Activated T-cell treated with anti-CD3 and anti-CD28 coated beads for 24 hours (primary cell): Measurements from ENCODE around the gene ASPSCR1.
"Not testable (repeated sequence)": the region's sequence is repeated elsewhere in the genome, so short reads cannot be mapped to it uniquely, and the experiment has no call there.

Experiments used
- DNase-seq: peaks from one replicate; pipeline ENCODE4 v3.0.0-alpha.2; 2020; ENCODE audit warnings: low read depth

ASPSCR1 gene

DNA sequence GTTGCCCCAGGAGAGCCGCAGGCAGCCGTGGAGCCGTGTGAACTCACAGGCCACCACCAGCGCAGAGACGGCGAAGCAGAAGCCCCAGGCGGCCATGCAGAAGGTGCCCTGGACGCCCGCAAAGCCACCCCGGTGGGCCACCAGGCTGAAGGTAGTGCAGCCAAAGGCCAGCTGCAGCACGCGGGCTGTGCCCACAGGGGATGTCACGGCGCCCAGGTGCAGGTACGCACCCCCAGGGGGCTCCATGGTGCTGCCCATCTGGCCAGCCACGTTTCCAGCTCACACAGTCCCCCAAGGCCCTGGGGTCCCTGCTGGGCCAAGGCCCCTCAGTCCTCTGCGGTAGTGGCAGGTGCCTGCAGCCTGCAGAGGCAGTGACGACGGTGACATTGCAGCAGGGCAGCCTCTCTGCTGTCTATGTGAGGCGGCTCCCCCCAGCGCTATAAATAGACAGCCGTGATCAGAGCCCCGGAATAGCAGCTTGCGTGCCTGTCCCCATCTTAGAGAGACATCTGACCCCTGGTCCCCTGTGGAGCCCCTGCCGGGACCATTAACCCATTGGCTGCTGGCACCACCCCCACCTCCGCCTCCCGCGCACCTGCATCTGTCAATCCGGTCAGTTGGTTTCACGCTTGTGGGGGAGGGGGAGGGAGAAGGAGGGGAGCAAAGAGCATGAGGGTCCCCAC is 35.8 kb upstream of the ASPSCR1 start:
- DNase-seq = no peak

DNA sequence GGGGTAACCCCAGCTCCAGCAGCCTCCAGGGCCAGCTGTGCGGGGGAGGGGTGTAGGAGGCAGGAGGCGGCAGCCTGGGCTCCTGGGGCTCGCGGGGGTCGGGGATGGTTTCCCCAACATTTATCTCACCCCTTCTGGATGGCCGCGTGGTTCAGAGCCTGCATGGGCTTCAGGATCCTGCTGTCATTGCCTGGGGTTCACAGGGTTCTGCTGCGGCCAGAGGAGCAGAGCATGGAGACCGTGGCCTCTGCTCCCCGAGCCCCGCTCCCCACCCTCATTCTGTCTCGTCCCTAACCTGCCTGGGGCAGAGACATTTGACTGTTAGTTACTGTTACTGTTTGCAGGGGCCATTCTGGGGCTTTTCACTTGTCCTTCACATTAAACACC is 35.3 kb upstream of the ASPSCR1 start:
- DNase-seq = no peak

DNA sequence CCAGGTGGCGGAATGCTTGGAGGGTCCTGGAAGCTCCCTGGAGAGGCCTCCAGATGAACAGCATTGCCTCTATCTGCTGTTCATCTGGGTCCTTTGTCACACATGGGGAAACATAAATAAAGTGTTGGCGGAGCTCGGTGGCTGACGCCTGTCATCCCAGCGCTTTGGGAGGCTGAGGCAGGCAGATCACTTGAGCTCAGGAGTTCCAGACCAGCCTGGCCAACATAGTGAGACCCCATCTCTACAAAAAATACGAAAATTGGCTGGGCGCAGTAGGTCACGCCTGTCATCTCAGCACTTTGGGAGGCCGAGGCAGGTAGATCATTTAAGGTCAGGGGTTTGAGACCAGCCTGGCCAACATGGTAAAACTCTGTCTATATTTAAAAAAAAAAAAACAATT is 32.6 kb upstream of the ASPSCR1 start:
- no peak for DNase-seq

DNA sequence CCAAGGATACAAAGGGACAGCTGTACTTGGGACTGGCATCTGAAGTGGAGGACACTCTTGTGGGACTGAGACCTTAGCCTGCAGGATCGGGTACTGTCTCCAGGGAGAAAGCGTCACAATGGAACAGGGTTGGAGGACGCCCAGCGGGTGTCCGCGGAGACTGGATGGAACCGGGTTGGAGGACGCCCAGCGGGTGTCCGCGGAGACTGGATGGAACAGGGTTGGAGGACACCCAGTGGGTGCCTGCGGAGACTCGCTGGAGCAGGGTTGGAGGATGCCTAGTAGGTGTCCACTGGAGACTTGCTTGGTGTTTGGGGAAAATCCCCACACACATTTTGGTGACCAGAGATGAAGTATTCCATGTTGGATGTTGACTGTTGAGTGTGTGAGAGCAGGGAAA is 30.2 kb upstream of the ASPSCR1 start, which contains the start of gene MYADML2:
MYADML2 (minus strand) TSS at position 45 of the 400 bp plus-strand sequence. CDS start 5,492 bp downstream, outside the sequence.
- DNase-seq = no peak

DNA sequence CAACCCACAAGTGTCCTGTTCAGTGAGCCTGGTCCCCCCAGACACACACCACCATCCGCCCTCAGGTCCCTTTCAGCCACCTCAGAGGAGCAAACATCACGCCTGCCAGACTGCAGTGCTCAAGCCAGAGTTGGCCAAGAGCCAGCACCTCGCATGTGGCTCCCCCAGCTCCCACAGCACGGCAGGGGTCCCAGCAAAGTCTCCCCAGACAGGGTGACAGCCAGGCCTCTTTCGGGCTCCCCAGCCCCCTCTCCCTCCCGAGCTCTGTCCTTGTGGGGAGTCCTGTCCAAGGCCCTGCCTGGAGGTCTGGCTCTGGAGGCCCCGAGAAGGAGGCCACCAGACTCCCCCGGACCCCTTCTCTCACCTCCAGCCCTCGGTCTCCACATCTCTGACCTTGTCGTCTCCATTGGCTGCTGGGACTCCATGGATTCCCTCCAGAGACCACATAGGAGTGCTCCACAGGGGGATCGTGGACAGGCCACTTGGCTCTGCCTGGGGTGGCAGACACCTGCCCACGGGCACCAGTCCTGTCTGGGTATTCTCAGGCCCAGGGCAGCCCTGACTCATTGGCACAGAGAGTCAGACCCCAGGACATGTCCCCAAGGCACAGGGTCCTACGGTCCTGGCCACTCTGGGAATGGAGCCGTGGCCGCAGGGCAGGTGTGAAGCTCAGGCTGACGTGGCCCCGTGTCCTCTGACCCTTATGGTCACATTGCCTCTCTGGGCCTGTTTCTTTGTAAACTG is 28.6 kb upstream of the ASPSCR1 start:
- DNase-seq = no peak

DNA sequence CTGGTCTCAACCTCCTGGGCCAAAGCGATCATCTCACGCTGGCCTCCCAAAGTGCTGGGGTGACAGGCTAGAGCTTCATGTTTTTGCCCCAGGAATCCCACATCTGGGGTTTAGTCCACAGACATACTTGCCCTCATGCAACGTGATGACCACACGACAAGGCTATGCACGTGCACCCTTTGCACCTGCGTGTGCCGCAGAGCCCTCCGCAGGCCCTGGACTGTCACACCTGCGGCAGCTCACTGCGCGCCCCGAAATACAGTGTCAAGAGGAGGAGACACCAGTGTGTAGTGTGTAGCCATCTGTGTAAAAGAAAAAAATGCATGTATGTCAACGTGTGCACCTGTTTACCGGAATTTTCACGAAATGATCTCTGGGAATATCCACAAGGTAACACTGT is 26.9 kb upstream of the ASPSCR1 start:
- DNase-seq = no peak

DNA sequence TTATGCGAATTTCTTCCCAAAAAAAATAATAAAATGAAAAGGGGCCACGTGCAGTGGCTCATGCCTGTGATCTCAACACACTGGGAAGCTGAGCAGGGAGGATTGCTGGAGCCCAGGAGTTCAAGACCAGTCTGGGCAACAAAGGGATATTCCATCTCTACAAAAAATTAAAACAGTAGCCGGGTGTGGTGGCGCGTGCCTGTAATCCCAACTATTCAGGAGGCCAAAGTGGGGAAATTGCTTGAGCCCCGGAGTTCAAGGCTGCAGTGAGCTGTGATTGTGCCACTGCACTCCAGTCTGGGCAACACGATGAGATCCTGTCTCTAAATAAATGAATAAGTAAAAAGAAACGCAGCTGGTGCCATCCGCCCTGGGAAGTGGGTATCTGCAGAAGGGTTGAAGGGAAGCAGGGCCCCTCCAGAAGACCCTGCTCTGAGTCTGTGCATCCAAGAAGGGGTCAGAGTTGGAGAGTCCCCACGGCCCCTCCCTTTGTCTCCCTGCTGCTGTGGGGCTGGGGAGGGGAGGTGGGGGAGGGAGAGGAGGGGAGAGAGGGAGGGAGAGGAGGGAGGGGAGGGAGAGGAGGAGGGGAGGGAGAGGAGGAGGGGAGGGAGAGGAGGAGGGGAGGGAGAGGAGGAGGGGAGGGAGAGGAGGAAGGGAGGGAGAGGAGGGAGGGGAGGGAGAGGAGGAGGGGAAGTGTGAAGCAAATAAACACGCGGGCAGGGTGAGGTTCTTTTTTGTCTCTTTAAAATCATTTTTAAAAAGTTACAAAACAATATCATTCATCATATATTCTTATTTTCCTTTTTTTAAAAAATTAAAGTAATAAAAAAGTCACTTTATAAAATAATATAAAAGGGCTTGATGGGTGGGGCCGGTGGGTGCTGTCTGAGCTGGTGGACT is 25.4 kb upstream of the ASPSCR1 start:
- DNase-seq = no peak

DNA sequence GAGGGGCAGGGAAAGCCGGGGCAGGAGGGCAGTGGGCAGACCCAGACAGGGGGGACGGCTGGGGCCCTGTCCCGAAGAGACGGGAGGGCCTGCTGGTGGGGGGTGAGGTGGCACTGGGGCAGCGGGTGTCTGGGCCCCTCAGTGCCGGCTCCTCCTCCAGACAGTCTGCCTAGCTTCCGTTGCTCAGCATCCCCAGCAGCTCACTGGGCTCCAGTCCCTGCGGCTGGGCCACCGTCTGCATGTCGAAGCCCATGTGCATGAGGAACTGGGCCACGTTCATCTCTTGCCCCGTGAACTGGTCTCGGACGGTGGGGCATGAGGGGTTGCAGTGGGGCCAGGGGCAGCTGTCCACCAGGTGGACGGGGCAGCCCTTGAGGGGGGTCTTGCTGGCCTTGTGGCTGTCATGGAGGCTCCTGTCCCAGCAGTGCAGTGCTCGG is 24.6 kb upstream of the ASPSCR1 start:
- no peak for DNase-seq

DNA sequence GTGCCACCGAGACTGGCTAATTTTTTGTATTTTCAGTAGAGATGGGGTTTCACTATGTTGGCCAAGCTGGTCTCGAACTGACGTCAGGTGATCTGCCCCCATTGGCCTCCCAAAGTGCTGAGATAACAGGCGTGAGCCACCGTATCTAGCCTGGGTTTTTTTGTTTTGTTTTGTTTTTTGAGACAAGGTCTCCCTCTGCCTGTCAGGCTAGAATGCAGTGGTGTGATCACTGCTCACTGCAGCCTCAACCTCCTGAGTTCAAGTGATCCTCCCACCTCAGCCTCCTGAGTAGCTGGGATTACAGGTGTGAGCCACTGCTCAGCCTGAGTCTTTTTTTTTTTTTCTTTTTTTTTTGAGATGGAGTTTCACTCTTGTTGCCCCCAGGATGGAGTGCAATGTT is 24.0 kb upstream of the ASPSCR1 start:
- not testable (repeated sequence) for DNase-seq

DNA sequence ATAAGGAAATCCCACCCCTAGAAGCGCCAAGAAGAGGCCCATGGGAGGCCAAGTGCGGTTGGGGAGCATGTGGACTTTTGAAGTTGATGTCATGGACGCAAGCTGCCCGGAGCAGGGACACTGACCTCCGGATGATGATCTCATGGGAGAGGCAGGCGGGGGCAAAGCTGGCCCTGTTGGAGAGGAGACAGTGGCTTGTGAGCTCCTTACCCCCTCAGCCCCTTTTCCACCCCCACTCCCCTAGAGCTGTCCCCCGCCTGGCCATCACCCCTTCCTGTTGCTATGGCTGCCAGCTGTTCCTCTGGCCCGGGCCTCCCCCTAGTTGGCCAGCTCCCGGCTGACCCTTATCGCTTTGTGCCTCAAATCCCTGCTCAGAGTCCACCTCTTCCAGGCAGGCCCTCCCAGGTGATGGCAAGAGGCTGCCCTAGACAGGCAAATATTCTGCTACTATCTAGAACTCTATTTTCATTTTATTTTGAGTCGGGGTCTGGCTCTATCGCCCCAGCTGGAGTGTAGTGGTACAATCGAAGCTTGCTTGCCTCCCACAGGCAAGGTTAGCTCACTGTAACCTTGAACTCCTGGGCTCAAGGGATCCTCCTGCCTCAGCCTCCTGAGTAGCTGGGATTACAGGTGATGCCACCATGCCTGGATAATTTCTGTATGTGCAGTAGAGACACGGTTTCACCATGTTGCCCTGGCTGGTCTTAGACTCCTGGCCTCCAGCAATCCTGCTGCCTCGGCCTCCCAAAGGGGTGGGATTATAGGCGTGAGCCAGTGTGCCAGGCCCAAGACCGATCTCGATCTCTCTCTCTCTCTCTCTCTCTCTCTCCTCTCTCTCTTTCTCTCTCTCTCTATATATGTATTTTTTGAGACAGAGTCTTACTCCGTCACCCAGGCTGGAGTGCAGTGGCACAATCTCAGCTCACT is 23.0 kb upstream of the ASPSCR1 start:
- DNase-seq = no peak

DNA sequence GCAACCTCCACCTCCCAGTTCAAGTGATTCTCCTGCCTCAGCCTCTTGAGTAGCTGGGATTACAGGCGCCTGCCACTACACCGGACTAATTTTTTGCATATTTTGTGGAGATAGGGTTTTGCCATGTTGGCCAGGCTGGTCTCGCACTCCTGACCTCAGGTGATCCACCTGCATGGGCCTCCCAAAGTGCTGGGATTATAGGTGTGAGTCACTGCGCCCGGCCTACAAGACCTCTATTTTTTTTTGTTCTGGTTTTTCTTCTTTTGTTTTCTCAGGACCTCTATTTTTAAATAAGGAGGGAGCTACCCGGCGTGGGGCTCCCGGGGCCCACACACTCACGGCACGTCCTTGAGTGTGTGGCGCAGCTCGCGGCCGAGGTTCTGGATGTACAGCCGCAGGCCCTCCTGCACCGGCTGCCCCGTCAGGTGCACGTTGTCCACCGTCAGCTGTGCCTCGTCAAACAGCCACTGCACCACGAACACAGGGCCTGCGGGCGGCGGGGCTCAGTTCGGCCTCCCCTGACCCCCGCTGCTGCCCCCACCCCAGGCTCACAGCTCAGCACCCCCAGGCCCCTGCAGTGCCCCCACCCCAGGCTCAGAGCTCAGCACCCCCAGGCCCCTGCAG is 22.3 kb upstream of the ASPSCR1 start:
- DNase-seq = no peak

DNA sequence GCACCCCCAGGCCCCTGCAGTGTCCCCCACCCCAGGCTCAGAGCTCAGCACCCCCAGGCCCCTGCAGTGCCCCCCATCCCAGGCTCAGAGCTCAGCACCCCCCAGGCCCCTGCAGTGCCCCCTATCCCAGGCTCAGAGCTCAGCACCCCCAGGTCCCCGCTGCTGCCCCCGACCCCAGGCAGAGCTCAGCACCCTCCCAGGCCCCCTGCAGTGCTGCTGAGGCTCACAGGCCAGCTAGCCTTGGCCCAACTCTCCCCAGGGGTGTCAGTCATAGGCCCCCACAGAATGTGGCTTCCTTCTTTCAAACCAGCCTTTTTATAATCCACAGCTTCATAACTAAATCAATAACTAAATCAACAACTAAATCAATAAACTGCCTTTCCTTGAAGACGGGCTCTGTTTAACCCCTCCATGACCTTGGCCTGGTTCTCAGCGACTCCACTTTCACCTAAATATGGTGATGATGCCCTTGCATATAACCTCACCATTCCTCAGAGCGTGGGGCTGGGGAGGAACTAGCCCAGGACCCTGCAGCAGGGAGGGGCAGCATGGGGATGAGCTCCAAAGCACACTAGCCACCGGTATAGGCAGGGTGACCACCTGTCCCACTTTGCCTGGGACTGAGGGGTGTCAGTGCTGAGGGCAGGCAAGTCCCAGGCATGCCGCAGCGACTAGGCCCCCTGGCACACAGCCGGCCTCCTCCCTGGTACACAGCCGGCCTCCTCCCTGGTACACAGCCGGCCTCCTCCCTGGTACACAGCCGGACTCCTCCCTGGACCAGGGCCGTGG is 21.5 kb upstream of the ASPSCR1 start:
- no peak for DNase-seq

DNA sequence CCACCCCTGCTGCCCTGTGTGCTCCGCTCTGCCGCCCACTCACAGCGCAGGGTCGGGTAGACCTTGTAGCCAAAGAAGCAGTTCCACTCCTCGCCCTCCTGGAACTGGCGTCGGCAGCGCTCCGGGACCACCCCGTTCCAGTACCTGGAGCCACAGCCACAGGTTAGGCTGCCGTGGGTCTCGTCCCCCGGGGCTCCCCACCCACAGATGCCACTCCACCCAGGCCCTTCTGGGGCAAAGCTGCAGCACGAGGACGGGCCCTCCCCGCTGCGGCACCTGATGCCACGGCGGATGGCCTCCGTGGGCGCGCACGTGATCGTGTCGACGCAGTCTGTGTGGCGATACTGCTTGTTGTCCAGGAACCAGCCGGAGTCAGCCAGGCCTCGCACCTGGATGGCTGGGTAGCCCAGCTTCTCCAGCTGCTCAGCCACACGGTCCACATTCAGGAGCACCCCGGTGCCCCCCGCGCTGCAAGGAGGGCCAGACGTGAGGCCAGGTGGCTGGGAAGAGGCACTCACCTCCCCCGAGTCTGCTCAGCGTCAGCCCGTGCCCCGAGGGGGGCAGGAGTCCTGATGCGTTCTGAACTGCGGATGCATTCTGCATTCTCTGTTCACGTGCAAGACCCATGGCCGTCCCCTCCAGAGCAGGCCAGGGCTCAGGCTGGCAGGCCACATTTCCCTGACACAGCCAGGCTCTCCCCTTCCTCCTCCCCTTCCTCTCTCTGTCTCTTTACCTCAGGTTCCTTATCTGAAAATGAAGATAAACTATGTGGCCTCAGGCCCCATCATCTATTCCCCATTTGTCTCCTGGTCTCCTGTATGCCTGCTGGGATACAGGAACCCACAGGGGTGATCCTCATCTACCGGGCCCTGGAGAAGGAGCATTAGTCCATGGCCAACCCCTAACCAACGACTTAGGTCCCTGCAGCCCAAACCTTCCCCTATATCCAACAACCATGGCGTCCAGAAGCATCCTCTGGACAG is 20.5 kb upstream of the ASPSCR1 start:
- DNase-seq = no peak

DNA sequence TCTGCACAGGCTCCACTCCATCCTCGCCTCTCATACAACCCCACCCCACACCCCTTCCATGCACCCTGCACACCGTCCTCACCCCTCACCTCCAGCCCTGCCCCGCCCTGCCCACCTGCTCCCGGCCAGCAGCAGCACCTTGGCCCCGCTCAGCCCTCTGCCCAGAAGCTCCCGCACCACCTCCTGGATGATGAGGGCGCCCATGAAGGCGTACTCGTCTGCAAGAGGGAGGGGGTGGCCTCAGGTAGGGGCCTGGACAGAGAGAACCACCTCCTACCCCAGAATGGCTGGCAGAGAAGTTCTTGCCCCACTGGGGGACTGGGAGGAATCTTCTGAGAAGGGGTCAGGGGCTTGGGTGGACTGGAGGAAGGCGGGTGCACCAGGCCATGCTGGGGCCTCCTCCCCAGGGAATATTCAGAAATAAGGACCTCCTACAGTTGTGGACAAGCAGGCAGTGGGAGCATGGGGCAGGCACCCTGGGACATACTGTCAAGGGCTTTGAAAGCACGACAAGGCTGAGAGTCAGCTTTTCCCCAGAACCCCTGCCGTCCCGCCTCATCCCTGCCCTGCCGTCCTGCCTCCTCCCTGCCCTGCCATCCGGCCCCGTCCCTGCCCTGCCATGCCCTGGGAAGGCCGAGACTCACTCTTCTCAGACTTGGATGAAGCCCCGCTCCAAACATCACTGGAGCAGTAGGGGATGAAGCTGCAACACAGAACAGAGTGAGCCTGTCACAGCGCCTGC is 19.6 kb upstream of the ASPSCR1 start:
- no peak for DNase-seq

DNA sequence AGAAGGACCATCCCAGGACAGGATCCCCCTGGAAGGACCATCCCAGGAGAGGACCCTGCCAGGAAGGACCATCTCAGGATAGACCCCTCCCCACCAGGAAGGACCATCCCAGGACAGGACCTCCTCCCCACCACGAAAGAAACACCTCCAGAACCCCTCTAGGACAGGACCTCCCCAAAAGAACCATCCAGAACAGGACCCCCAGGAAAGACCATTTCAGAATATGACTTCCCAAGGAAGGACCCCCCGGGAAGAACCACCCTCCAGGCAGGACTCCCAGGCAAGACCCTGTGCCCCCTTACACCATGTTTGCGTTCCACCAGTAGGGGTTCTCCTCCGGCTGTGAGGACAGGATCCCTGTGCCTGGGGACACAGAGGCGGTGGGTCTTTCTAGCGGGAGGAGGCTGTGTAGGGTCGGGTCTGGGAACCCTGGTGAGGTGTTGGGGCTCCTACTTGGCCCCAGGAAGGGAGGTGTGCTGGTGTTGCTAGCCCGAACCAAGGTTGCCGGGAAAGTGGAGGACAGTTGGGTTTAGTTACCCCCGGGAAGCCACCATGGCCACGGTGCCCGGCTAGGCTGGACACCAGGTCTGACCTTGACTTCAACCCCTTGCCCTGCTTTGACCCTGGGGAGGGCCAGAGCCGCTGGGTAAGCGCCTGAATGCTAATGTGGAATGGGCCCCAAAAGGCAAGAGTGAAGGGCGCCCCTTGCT is 18.6 kb upstream of the ASPSCR1 start:
- no peak for DNase-seq

DNA sequence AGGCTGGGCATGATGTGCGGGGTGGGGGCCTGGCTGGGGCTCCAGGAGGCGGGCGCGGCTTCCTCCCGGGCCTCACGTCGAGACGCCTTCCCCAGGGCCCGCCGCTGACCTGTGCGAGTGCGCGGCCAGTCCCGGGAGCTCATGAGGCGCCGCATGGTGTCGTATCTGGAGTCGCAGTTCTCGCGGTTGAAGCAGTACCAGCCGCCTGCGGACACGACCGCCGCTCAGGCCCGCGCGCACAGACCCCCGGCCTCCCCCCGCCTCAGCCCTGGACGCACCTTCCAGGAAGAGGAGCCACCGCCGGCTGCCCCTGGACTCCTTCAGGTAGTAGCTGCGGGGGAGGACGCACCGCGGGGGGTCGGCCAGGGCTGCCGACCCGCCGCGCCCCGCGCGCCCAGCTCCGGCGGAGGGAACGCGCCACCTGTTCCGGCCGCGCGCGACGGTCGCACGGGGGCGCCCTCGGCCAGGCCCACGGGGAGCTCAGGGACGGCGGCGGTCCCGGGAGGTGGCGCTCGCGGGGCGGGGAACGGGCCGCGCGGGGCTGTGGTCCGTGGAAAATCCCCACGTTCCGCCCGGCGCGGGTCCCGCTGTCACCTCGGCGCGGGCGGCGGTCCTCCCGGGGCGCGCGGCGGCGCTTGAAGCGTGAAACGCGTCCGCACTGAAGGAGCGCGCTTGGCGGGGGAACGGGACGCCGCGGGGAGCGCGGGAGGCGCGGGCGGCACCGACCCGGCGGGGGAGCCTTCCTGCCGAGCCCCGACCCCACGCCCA is 17.9 kb upstream of the ASPSCR1 start:
- DNase-seq = peak; percentile 68
